HG03103 (cell line): Measurements from ENCODE around the gene PPBP.

Source experiments
- ATAC-seq: cut with Tn5 transposase; IDR thresholded peaks from one replicate; pipeline ENCODE4 v1.9.1; 2021; ENCODE audit warnings: low read depth; ENCODE audit not compliant: unreplicated experiment

PPBP gene

GRCh38 chr4:73988061-73988460, at the start of gene PPBP:
Gene PPBP, minus strand, starts transcription at chr4:73988190. Its CDS starts 87 bp downstream, at chr4:73988103.
- no peak for ATAC-seq

- ATAC-seq, result no peak
These were observed 49.3 kb upstream of the PPBP start for GRCh38 chr4:74037076-74037955.

DNA sequence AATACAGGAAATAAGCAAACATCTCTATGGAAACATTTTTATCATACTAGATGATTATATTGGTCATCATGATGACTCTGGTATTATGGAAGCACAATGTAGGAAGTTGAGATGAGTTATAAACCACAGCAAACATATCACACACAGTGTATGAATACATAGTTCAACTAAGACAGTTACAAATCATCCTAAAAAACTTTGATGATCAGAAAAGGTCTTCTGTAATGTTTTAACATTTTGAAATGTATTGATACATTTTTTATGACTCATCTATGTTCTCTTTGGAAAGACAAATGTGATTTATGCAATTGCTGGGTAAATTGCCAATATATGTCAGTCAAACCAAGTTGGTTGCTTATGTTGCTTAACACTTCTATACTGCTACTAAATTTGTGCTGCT, 45.7 kb upstream of the PPBP start:
- no peak for ATAC-seq

DNA sequence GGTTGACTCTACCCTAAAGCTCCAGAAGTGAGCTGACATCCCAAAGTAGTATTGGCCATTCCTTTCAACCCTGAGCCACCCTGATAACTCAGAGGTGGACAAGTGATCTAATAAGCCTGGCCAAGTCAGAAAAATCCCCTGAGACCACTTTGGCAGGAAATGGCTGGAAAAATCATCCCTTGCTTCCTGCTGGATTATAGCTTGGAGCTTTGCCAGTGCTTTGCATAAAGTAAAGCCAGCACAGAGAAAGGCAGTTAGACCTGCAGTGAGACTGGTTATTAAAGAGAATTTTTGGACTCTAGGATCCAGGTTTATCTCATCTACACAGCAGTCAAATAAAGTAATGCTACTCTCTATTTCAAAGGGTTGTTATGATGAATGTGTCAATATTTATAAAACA, 44.1 kb upstream of the PPBP start:
- ATAC-seq, result no peak

- ATAC-seq, result no peak
These were observed 43.6 kb upstream of the PPBP start for GRCh38 chr4:74031576-74031975.

- no peak for ATAC-seq
These were observed 42.3 kb upstream of the PPBP start for GRCh38 chr4:74030285-74030684.

DNA sequence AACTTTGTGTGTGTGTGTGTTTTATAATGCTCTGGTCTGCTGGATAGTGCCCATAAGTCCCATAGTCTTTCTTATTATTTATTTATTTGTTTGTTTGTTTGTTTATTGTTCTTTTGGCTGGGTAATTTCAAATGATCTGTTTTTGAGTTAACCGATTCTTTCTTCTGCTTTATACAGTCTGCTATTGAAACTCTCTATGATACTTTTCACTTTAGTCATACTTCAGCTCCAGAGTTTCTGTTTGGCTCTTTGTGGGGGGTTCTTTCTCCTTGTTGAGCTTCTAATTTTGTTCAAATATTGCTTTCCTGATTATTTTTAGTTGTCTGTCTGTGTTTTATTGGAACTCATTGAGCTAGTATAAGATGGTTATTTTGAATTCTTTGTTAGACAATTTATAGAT, 40.5 kb upstream of the PPBP start:
- no peak for ATAC-seq

DNA sequence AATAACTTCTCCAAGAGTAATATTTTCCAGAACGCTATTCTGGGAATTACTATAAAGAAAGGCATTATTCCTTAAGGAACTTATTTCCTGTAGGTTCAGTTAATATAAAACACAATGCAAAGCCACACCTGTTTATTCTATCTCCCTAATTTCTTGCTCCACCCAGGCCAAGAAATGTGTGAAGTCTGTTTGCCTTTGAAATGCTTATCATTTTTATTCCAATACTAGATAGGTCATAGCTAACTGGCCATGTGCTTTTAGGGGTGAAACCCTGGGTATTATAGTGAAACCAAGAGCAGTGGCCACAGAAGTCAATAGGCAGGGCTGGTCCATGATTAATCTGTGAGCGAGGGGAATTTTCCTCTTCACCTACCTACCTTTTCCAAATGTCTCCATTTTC, 35.7 kb upstream of the PPBP start:
- no peak for ATAC-seq

- no peak for ATAC-seq
These were observed 33.6 kb upstream of the PPBP start for GRCh38 chr4:74021601-74022000.

- ATAC-seq, result no peak
These were observed 30.8 kb upstream of the PPBP start for GRCh38 chr4:74018771-74019170.

GRCh38 chr4:74018116-74018515, 30.1 kb upstream of the PPBP start:
- no peak for ATAC-seq

- no peak for ATAC-seq
These were observed 28.1 kb upstream of the PPBP start for GRCh38 chr4:74016068-74016467.

DNA sequence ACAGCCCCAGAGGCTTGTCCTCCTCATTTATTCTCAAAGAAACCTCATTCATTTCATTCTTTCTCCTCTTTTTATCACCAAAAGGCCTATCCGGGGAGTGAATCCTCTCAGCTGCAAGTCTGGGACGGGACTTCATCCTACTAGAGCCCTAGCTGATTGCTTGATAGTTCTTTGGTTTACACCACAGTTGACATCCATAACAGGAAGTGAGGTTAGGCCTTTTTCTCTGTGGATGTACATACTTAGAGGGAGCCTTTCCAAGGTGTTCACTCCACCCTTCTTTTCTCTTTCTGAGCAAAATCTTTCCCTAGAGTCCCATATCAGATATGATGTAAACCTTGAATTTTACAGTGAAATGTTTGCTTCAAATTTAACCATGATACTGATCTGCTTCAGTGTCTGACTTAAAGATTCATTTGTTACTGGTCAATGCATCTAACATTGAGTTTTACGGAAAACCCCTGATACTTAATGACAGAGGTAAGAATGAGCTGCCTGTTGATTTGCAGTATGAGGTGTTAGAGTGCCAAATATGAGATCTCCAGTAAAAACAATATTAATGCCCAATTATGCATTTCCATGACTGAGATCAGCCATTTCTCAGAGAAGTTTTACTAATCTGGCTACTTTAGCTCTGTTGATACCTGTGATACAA, 27.3 kb upstream of the PPBP start:
- no peak for ATAC-seq

- no peak for ATAC-seq
These were observed 26.3 kb upstream of the PPBP start for GRCh38 chr4:74014332-74014731.

DNA sequence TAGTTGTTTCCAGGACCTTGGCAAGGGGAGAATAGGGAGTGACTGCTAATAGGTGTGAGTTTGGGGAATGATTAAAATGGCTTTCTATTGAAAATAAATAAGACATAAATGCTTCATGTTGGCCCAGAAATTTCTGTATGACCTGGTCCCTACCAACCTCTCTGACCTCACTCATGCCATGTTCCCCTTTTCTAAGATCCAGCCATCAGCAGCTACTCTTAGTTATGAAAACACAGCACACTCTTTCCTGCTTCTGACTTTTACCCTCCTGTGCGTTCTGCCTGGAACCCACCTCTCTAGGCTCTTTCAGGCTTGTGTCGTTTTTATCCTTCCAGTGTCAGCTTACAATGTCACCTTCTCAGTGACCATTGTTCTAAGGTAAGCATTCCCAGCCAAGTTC, 25.3 kb upstream of the PPBP start:
- no peak for ATAC-seq

DNA sequence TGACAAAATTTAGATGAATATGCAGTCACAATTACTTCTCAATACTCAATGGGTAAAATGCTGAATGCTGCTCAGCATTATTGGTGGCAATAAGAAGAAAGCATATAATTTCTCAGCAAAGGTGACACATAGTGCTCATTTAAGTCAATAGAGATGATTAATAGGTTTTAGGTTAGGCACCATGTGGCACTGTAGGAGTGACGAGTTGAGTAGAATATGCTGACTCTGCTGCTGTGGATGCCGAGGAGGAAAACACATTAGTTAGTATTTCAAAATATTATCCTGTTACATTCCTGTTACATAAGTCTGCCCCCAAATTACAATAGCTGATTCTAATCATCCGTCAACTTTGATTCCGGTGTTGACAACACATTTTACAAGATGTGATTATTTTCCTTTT, 24.1 kb upstream of the PPBP start:
- no peak for ATAC-seq

DNA sequence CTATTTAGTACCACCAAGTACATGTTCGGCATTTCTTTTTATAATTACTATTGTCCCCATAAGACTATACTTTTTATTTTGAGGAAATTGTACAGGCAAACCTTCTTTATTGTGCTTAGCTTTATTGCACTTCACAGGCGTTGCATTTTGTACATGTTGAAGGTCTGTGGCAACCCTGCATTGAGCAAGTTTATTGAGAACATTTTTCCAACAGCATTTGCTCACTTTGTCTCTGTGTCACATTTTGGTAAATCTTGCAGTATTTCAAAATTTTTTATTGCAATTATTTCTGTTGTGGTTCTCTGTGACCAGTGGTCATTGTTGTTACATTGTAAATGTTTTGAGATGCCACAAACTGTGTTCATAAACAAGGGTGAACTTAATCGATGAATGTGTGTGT, 21.3 kb upstream of the PPBP start:
- no peak for ATAC-seq

DNA sequence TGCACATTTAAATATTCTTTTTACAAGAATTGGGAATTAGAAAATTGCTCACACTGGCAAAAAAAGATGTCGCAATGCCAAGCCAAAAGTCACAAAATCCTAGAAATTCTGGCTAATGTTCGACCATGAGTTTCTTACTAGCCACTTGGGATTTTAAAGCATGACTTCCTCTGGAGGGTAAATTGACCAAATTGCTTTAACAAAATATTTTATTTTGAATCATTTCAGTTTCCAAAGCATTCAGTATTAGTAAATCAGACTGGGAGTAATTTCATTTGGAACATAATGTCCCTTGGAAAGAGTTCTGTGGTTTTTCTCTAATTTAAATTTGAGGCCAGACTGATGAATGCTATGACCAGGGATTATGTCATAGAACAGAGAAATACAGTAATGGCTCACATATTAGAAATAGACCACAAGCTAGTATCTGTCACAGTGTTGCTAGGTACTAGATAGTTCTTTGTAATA, 18.1 kb upstream of the PPBP start:
- no peak for ATAC-seq

DNA sequence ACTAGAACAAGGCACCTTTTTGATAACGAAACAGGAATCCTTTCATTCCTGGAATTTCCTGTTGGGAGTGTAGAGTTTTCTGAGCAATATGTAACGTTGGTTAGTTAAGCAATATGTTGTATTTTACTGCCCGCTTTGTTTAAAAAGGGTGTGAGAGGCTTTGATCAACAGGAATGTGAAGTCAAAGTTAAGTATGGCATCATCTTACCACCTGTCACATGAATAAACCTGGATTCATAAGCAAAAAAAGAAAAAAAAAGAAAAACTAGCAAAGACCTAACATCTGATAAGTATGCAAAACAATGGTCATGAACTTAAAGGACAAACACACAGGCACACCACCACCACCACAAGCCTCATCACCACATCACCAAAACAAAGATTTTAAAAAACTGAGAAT, 17.5 kb upstream of the PPBP start:
- ATAC-seq, result no peak

DNA sequence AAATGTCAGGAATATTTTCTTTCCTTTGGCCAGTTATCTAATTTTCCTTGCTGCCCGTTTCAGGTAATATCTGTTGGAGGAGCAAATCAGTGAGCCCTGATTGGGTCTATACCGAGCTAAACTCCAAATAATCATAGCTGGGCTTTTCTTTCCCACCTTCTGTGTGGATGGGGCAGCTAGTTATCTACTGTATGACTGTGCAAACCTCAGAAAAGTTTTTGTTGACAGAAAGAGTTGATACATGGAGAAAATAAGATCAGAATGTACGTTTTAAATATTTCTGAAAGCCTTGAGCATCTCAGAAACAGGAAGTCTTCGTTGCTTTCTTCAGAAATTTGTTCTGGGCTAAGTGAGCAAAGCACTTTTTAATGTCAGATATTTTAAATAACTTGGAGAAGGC, 16.7 kb upstream of the PPBP start:
- ATAC-seq, result no peak

DNA sequence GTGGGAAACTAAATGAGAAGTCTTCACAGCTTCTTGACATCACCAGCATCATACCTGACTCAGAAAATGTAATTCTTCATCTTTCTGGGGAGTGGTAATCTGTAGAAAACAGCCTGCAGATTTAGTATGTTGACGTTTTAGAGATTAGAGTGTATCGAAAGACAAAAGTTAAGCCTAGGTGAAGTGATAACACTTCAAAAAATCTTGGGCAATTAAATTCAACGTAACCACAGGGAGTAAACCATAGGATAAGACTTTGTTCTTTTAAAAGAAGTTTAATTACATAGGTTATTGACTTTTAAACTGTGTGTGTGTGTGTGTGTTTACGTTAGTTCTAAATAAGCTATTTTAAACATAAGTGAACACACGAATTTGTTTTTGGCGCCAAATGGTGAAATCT, 12.3 kb upstream of the PPBP start:
- no peak for ATAC-seq
